ENCODE measurements around the gene RTL10.

GRCh38 chr22:19837915-19838314 lies 16.8 kb downstream of the RTL10 start:
- TF ChIP-seq ZNF138 (CRISPR knock-in tag; conservative IDR thresholded peaks at IDR 0.05) (no peak), MAX (CRISPR knock-in tag; IDR thresholded peaks at IDR 0.05) (no peak), STAT6 (CRISPR knock-in tag; conservative IDR thresholded peaks at IDR 0.05; ENCODE audit: low read depth) (no peak), JUN (CRISPR knock-in tag; IDR thresholded peaks at IDR 0.05) (no peak), CTCF (IDR thresholded peaks at IDR 0.05) (no peak)
- TF ChIP-seq, protein P1, sequence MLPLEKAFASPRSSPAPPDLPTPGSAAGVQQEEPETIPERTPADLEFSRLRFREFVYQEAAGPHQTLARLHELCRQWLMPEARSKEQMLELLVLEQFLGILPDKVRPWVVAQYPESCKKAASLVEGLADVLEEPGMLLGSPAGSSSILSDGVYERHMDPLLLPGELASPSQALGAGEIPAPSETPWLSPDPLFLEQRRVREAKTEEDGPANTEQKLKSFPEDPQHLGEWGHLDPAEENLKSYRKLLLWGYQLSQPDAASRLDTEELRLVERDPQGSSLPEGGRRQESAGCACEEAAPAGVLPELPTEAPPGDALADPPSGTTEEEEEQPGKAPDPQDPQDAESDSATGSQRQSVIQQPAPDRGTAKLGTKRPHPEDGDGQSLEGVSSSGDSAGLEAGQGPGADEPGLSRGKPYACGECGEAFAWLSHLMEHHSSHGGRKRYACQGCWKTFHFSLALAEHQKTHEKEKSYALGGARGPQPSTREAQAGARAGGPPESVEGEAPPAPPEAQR (CRISPR knock-in tag; IDR thresholded peaks at IDR 0.05) = no peak
